HepG2 (cell line): ENCODE results near the gene NSUN5. TPM values are rescaled to one million over a fixed set of nuclear protein-coding genes. Genes with fewer than 3 reads are reported as not detected.
"Not testable (repeated sequence)": the region's sequence is repeated elsewhere in the genome, so short reads cannot be mapped to it uniquely, and the experiment has no call there.

ENCODE experiments used
- ATF2 ChIP-seq: sonication (generic); formaldehyde crosslinking; IDR thresholded peaks from 2 replicates; pipeline ENCODE4 v1.4.0; 2020; ENCODE audit warnings: missing genetic modification reagents
- EP300 ChIP-seq, 3 experiments: sonication (generic) in 1 of 3; formaldehyde crosslinking in 1 of 3; IDR thresholded peaks; 2 replicates each; pipeline versions ENCODE4 v1.5.1 to v1.6.1; 2011 to 2020; ENCODE audit warnings: low read depth in 2 of 3, low read length in 2 of 3, borderline replicate concordance in 1 of 3, improper control_type of control experiment in 1 of 3, mild to moderate bottlenecking in 1 of 3, missing genetic modification reagents in 1 of 3, moderate library complexity in 1 of 3
- ERF ChIP-seq: IDR thresholded peaks from 2 replicates; pipeline ENCODE4 v1.6.1; 2018; ENCODE audit warnings: missing biosample characterization, missing genetic modification reagents
- FOXK2 ChIP-seq: fragments of 450-650 bp; IDR thresholded peaks from 2 replicates; pipeline ENCODE4 v1.6.1; 2016
- HNF4G ChIP-seq, 2 experiments: sonication (generic) in 1 of 2; formaldehyde crosslinking in 1 of 2; IDR thresholded peaks; 2 replicates each; pipeline versions ENCODE4 v1.4.0 to v1.6.1; 2011 to 2020; ENCODE audit warnings: borderline replicate concordance in 2 of 2, low read depth in 2 of 2, mild to moderate bottlenecking in 2 of 2, low read length in 1 of 2, missing genetic modification reagents in 1 of 2, moderate library complexity in 1 of 2
- KAT8 ChIP-seq: IDR thresholded peaks from 2 replicates; pipeline ENCODE4 v1.6.1; 2016; ENCODE audit warnings: missing genetic modification reagents, missing compliant biosample characterization
- MLX ChIP-seq: IDR thresholded peaks from 2 replicates; pipeline ENCODE4 v1.6.1; 2016
- NCOA2 ChIP-seq: sonication (generic); formaldehyde crosslinking; IDR thresholded peaks from 2 replicates; pipeline ENCODE4 v1.8.0; 2022; ENCODE audit warnings: inconsistent platforms
- NR2F6 ChIP-seq, 2 experiments: IDR thresholded peaks; 2 replicates each; pipeline ENCODE4 v1.6.1; 2016; ENCODE audit warnings: antibody characterized with exemption in 1 of 2, mild to moderate bottlenecking in 1 of 2
- PATZ1 ChIP-seq: sonication (generic); formaldehyde crosslinking; IDR thresholded peaks from 2 replicates; pipeline ENCODE4 v1.4.0; 2020; ENCODE audit warnings: missing genetic modification reagents
- TAF1 ChIP-seq: sonication (generic); formaldehyde crosslinking; IDR thresholded peaks from 2 replicates; pipeline ENCODE4 v1.4.0; 2020; ENCODE audit warnings: missing genetic modification reagents
- TARDBP ChIP-seq: sonication (generic); formaldehyde crosslinking; IDR thresholded peaks from 2 replicates; pipeline ENCODE4 v1.8.0; 2022; ENCODE audit warnings: mild to moderate bottlenecking, missing genetic modification reagents
- TCF7 ChIP-seq: sonication (generic); IDR thresholded peaks from 2 replicates; pipeline ENCODE4 v1.6.1; 2016; ENCODE audit warnings: antibody characterized with exemption, low read depth
- ZFP1 ChIP-seq: IDR thresholded peaks from 2 replicates; pipeline ENCODE4 v1.6.1; 2016
- ZNF121 ChIP-seq: sonication (generic); formaldehyde crosslinking; IDR thresholded peaks from 2 replicates; pipeline ENCODE4 v1.5.0; 2020; ENCODE audit warnings: mild to moderate bottlenecking, missing genetic modification reagents
- ZNF335 ChIP-seq: sonication (generic); formaldehyde crosslinking; IDR thresholded peaks from 2 replicates; pipeline ENCODE4 v1.4.0; 2020; ENCODE audit warnings: missing genetic modification reagents
- ZNF503 ChIP-seq: sonication (generic); formaldehyde crosslinking; IDR thresholded peaks from 2 replicates; pipeline ENCODE4 v1.4.0; 2020; ENCODE audit warnings: missing genetic modification reagents
- ZNF788 ChIP-seq: sonication (generic); formaldehyde crosslinking; IDR thresholded peaks from 2 replicates; pipeline ENCODE4 v1.5.0; 2020; ENCODE audit warnings: mild to moderate bottlenecking, missing genetic modification reagents, borderline replicate concordance
- polyA plus RNA-seq, 8 experiments: library from polyadenylated mRNA; depleted of rRNA in 3 of 8; stranded (reverse) in 7 of 8; unstranded in 1 of 8; fragments of >200 nt; fragmentation: Illumina TruSeq in 4 of 8; extraction: Trizol in 4 of 8; gene quantifications; 2 replicates each; pipeline versions ENCODE4 v1.2.1 to v1.2.3, GENCODE V29; 2011 to 2016; ENCODE audit warnings: low read depth in 4 of 8, missing spikeins in 1 of 8, mixed read lengths in 1 of 8; ENCODE audit not compliant: insufficient read depth in 1 of 8
- total RNA-seq, 5 experiments: library from RNA; depleted of rRNA; stranded (reverse); fragments of >200 nt; fragmentation: Illumina TruSeq; extraction: Trizol; gene quantifications; 2 replicates each; pipeline ENCODE4 v1.2.3, GENCODE V29; 2016; ENCODE audit warnings: low read depth in 1 of 5
- TF ChIP-seq, protein P1 (sequence below): sonication (generic); formaldehyde crosslinking; IDR thresholded peaks from 2 replicates; pipeline ENCODE4 v1.5.1; 2020; ENCODE audit warnings: mild to moderate bottlenecking, moderate library complexity, missing genetic modification reagents
- TF ChIP-seq, protein P2 (sequence below): IDR thresholded peaks from 2 replicates; pipeline ENCODE4 v1.6.1; 2016; ENCODE audit warnings: mild to moderate bottlenecking

NSUN5 gene
- total and polyA plus RNA-seq, 2 of the 13 experiments (the other 11 are each of a cell fraction or from before 2014, with no cell fraction given): 19.9 to 35.8 TPM

- TF ChIP-seq ZNF503 (CRISPR knock-in tag): 0 out of 2 replicates have a peak, but pooled peaks have one; percentile 22
- TF ChIP-seq ATF2: peak; percentile 69
- peak; percentile 97 for TF ChIP-seq PATZ1 (CRISPR knock-in tag)
- 0 out of 2 replicates have a peak, but pooled peaks have one; percentile 20 for TF ChIP-seq ZNF335 (CRISPR knock-in tag)
- peak; percentile 38; the same call in 1 of the 2 replicates for TF ChIP-seq ZFP1 (CRISPR knock-in tag)
- TF ChIP-seq NCOA2 (CRISPR knock-in tag): peak; percentile 87
- TF ChIP-seq EP300 (IDR thresholded peaks at IDR 0.05; ENCODE audit: low read depth in 2 of 2, low read length in 2 of 2): peak in 1 of 2 experiments; percentile 73; a peak in 1 of 4 replicates
- peak; percentile 71 for TF ChIP-seq EP300 (CRISPR knock-in tag; IDR thresholded peaks at IDR 0.05; ENCODE audit: borderline replicate concordance)
- TF ChIP-seq KAT8 (CRISPR knock-in tag): peak; percentile 51; the same call in 1 of the 2 replicates
- 0 out of 2 replicates have a peak, but pooled peaks have one; percentile 51 for TF ChIP-seq ERF (CRISPR knock-in tag)
- peak; percentile 69; the same call in 1 of the 2 replicates for TF ChIP-seq TARDBP (CRISPR knock-in tag)
- TF ChIP-seq NR2F6 (IDR thresholded peaks at IDR 0.05): peak; percentile 43
- peak; percentile 92 for TF ChIP-seq NR2F6 (CRISPR knock-in tag; IDR thresholded peaks at IDR 0.05)
- TF ChIP-seq HNF4G (IDR thresholded peaks at IDR 0.05; ENCODE audit: borderline replicate concordance, low read depth, low read length): peak; percentile 16; the same call in 1 of the 2 replicates
- not testable (repeated sequence) for TF ChIP-seq HNF4G (CRISPR knock-in tag; IDR thresholded peaks at IDR 0.05; ENCODE audit: borderline replicate concordance, low read depth)
- TF ChIP-seq FOXK2: 0 out of 2 replicates have a peak, but pooled peaks have one; percentile 11
- peak; percentile 62; the same call in 1 of the 2 replicates for TF ChIP-seq ZNF788 (CRISPR knock-in tag)
- TF ChIP-seq, protein P1, sequence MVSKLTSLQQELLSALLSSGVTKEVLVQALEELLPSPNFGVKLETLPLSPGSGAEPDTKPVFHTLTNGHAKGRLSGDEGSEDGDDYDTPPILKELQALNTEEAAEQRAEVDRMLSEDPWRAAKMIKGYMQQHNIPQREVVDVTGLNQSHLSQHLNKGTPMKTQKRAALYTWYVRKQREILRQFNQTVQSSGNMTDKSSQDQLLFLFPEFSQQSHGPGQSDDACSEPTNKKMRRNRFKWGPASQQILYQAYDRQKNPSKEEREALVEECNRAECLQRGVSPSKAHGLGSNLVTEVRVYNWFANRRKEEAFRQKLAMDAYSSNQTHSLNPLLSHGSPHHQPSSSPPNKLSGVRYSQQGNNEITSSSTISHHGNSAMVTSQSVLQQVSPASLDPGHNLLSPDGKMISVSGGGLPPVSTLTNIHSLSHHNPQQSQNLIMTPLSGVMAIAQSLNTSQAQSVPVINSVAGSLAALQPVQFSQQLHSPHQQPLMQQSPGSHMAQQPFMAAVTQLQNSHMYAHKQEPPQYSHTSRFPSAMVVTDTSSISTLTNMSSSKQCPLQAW (CRISPR knock-in tag): 0 out of 2 replicates have a peak, but pooled peaks have one; percentile 22
- TF ChIP-seq TCF7: peak; percentile 37; the same call in 1 of the 2 replicates
- TF ChIP-seq ZNF121 (CRISPR knock-in tag): peak; percentile 41; the same call in 1 of the 2 replicates
- TF ChIP-seq MLX (CRISPR knock-in tag): peak; percentile 73; the same call in 1 of the 2 replicates
- TF ChIP-seq, protein P2, sequence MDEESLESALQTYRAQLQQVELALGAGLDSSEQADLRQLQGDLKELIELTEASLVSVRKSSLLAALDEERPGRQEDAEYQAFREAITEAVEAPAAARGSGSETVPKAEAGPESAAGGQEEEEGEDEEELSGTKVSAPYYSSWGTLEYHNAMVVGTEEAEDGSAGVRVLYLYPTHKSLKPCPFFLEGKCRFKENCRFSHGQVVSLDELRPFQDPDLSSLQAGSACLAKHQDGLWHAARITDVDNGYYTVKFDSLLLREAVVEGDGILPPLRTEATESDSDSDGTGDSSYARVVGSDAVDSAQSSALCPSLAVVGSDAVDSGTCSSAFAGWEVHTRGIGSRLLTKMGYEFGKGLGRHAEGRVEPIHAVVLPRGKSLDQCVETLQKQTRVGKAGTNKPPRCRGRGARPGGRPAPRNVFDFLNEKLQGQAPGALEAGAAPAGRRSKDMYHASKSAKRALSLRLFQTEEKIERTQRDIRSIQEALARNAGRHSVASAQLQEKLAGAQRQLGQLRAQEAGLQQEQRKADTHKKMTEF (CRISPR knock-in tag): peak; percentile 29; the same call in 1 of the 2 replicates
- TF ChIP-seq TAF1: peak; percentile 65
Measured at GRCh38 chr7:73325424-73325823, 16.8 kb upstream of the NSUN5 start (continued).
